Measurements from ENCODE around the gene ST7L. TPM values are rescaled to one million over a fixed set of nuclear protein-coding genes. Genes with fewer than 3 reads are reported as not detected.

Gene ST7L
- total and polyA plus RNA-seq, 2 of the 4 experiments (the other 2 are of a cell fraction), result 7.7 to 14.7 TPM

DNA sequence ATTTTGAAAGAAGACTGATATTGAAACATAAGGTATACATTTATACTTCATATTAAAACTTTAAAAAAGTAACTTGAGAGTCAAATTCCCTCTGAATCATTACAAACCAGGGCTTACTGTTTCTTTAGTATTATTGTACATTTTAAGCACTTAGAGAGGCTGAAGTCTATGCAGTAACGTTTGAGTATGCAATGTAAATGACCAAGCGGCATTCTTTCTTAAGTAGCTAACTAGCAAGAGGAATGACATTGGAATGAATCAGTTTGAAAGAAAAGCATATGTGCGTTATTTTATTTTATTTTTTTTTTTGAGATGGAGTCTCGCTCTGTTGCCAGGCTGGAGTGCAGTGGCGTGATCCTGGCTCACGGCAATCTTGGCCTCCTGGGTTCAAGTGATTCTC is 85.9 kb downstream of the ST7L start:
- Histone ChIP-seq H3K4ac (ENCODE audit: low read depth, low read length) (peak overlapping the region; percentile 66; the same call in 1 of the 2 replicates), H3K27me3 (ENCODE audit: control insufficient read depth, insufficient read depth, low read length) (no peaks in the 10 kb centered on the region), H3K4me1 (ENCODE audit: control insufficient read depth, insufficient read depth, low read length) (peaks cover 15% of the 10 kb centered on the region), H3K4me2 (ENCODE audit: low read depth, low read length) (no peak overlapping the region), H2AK9ac (replicated peaks; ENCODE audit: low read depth, low read length, poor library complexity) (no peak overlapping the region), H4K5ac (ENCODE audit: low read depth, low read length) (no peak overlapping the region), H3K9me1 (ENCODE audit: insufficient read depth, low read length) (peaks cover 3% of the 10 kb centered on the region; the same call in 1 of the 2 replicates), H2BK120ac (ENCODE audit: low read depth, low read length) (peak overlapping the region; percentile 82), H3K23ac (ENCODE audit: low read depth, low read length) (no peak overlapping the region), H3K14ac (replicated peaks; ENCODE audit: low read depth, low read length) (0 out of 2 replicates have a peak overlapping the region, but pooled peaks have one; percentile 83), H2BK5ac (ENCODE audit: low read depth, low read length, poor library complexity, severe bottlenecking) (peak overlapping the region; percentile 79), H3K36me3 (ENCODE audit: control insufficient read depth, insufficient read depth, low read length) (0 out of 2 replicates have a peak, but pooled peaks cover 2% of the 10 kb centered on the region), H4K91ac (ENCODE audit: insufficient read depth, low read depth, low read length) (peak overlapping the region; percentile 48; the same call in 1 of the 2 replicates), H3K56ac (ENCODE audit: extremely low read depth, insufficient read depth, low read length) (no peak overlapping the region), H2BK20ac (ENCODE audit: low read depth, low read length) (peak overlapping the region; percentile 82), H2BK15ac (ENCODE audit: low read depth, low read length) (no peak overlapping the region), H4K20me1 (ENCODE audit: insufficient read depth, low read length) (no peaks in the 10 kb centered on the region), H3K18ac (ENCODE audit: low read depth, low read length) (no peak overlapping the region), H3K9me3 (ENCODE audit: control insufficient read depth, insufficient read depth, low read length) (no peaks in the 10 kb centered on the region), H3K9ac (ENCODE audit: low read depth, low read length) (no peak overlapping the region), H4K8ac (ENCODE audit: low read depth in 2 of 2, low read length in 2 of 2) (peak overlapping the region in 1 of 2 experiments; percentile 66; a peak in 2 of 4 replicates), H2AK5ac (ENCODE audit: low read depth, low read length) (no peak overlapping the region), H3K79me1 (ENCODE audit: low read depth in 1 of 2, low read length in 2 of 2) (peaks cover 0 to 3% of the 10 kb centered on the region in 2 experiments; a peak in 1 of 4 replicates), H2AFZ (replicated peaks; ENCODE audit: low read length, poor library complexity) (no peak overlapping the region), H3K27ac (ENCODE audit: insufficient read depth, low read length) (peak overlapping the region; percentile 70), H3K4me3 (ENCODE audit: insufficient read depth, low read depth, low read length) (no peak overlapping the region)
- BruUV-seq (replicated peaks), result no TSS peak
- WGBS, 2 experiments (ENCODE audit: extremely low coverage in 2 of 2, insufficient read length in 1 of 2), result 54% methylated on average over 2 of the region's 6 CpGs; no CpG with 5 or more reads in 1 of the 2 experiments
- dilution Hi-C loops (cut with HindIII; ENCODE audit: low sequenced_read_pairs, unreplicated experiment), result no loop called here
- in situ Hi-C loops (cut with MboI; ENCODE audit: low sequenced_read_pairs), result no loop called here
- no peak for TF ChIP-seq USF2 (IDR thresholded peaks at IDR 0.05; ENCODE audit: low read depth, low read length)
- TF ChIP-seq CEBPB (IDR thresholded peaks at IDR 0.05; ENCODE audit: low read depth, low read length), result peak; percentile 63
- DNase-seq, result peak; percentile 93
- CTCF ChIA-PET, result interaction anchor here (1.5 kb wide), 1 partner anchor 11 kb away, joined by 4 read pairs; no protein-coding TSS in a partner anchor
- intact Hi-C loops (cut with micrococcal nuclease), result no loop called here
- POLR2A ChIA-PET (ENCODE audit: unreplicated experiment), result no interaction called here
- ATAC-seq (ENCODE audit: low read depth), result peak; percentile 76

Measured in IMR-90 (cell line).